OCI-LY7 (cell line): ENCODE results near the gene PLOD1.

Source experiments
- CTCF ChIP-seq: fragments of 200-600 bp; sonication (generic); conservative IDR thresholded peaks from 2 replicates; pipeline ENCODE4 v1.5.1; 2014; ENCODE audit warnings: mild to moderate bottlenecking, antibody characterized with exemption, low read length, moderate library complexity, mixed read lengths
- EZH2phosphoT487 ChIP-seq: fragments of 200-600 bp; sonication (generic); IDR thresholded peaks from 2 replicates; pipeline ENCODE4 v1.6.1; 2018; ENCODE audit warnings: low read depth, borderline replicate concordance, mild to moderate bottlenecking, mixed run types, antibody characterized with exemption, low read length, moderate library complexity, mixed read lengths

GRCh38 chr1:11990303-11991032 is 56.0 kb downstream of the PLOD1 start:
- TF ChIP-seq CTCF (no peak), EZH2phosphoT487 (no peak)
